GM18517 (cell line): ENCODE data around the gene OR4D2.
A peak's percentile ranks its signal among the peaks of the same experiment; 100 is the strongest.

Source experiments
- ATAC-seq: cut with Tn5 transposase; IDR thresholded peaks from one replicate; pipeline ENCODE4 v1.9.1; 2021; ENCODE audit warnings: mild to moderate bottlenecking, moderate library complexity; ENCODE audit not compliant: unreplicated experiment

Gene OR4D2

DNA sequence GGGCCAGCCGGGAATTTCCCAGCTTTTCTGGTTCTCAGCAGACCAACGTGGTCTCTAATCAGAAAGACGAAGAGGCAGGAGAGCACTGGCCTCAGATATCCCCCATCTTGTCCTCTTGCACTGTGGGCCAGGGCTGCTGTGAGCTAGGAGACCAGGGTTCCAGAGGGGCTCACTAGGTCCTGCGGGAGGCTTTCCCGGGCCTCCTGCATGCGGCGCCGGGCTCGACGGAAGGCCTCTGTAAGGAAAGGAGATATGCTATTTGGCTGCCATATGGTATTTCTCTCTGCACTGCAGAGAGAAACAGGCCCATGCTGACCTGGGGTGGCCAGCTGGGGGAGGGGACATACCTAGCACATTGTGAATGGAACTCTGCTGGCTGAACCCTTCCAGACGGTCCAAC lies 39.2 kb downstream of the OR4D2 start:
- no peak for ATAC-seq

DNA sequence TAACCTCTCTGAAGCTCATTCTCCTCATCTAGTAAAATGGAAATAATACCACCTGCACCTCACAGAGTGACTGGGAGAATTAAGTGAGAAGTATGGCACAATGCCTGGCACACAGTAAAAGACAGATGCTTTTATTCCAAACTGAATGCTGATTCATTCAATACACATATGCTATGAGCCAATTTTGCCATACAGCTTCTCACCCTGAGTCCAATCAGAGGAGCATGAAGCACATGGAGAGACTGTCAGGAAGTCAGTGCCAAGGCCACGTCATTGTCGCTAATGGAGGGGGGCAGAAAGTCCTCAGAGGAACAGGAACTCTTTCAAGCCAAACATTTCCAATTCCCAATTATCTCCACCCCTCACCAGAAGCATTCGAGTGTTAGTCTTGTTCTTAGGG lies 40.7 kb downstream of the OR4D2 start:
- no peak for ATAC-seq

DNA sequence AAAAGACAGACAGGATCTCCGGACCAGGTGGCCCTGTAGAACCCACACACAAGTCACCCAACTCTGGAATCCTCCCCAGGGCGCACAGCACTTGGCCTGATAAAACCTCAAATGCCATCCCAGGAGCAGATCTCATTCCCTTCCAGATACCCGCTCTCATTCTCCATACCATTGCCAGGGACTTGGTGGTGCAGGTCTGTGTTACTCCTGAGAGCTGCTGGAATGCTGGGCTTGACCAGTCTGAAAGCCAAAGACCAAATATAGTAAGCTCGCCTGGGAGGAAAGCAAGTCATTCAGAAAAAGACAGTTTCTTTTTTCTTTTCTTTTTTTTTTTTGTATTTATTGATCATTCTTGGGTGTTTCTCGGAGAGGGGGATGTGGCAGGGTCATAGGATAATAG lies 41.6 kb downstream of the OR4D2 start:
- ATAC-seq = no peak

DNA sequence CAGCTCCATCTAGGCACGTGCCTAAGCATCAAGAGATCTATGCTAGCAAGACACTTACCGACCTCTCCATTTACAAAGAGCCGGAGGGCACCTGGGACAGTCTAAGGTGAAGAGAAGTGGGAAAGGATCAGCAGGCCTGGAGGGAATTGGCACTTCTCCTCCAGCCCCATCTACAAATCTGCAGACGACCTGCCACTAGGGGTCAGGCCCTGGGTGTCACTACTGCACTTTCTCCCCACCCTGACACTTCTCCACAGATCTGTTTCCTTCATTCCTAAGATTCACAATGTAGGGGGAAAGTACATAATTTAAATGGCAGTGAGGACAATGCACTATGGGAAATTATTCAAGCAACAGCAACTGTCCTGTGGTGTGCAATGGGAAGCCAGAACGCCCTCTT lies 44.1 kb downstream of the OR4D2 start:
- ATAC-seq = no peak

DNA sequence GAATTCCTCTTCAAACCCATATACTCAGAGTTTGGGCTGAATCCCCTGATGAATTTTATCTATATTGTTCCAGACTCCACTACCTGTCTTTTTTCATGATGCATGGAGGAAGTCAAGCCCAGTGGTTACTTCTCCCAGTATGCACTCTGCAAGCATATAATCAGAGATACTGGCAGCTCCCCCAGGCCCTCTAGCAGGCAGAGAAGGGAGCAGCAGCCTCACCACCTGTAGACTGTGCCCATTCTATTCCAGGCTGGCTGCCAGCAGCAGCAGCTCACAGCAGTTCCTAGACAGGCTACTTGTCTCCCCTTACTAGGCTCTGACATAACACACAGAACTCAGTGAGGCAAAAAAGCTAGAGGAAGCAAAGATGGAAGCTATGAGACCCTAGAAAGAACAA lies 48.9 kb downstream of the OR4D2 start:
- no peak for ATAC-seq

DNA sequence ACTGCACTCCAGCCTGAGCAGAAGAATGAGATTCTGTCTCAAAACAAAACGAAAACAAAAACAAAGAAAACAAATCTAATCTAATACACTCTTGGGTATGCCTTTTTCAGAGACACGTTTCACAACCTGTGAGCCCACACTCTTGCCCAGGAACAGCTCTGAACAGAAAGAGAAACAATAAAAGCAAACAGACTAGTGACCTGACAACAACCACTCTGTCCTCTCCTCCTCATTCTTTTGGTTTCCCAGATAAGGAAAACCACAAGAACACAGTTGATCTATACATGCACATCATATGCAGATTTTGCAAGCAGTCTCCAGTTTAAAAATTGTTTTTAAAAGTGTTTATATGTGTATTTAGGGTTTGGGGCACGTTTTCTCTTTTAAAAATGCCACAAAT lies 51.0 kb downstream of the OR4D2 start:
- ATAC-seq = peak; percentile 44

DNA sequence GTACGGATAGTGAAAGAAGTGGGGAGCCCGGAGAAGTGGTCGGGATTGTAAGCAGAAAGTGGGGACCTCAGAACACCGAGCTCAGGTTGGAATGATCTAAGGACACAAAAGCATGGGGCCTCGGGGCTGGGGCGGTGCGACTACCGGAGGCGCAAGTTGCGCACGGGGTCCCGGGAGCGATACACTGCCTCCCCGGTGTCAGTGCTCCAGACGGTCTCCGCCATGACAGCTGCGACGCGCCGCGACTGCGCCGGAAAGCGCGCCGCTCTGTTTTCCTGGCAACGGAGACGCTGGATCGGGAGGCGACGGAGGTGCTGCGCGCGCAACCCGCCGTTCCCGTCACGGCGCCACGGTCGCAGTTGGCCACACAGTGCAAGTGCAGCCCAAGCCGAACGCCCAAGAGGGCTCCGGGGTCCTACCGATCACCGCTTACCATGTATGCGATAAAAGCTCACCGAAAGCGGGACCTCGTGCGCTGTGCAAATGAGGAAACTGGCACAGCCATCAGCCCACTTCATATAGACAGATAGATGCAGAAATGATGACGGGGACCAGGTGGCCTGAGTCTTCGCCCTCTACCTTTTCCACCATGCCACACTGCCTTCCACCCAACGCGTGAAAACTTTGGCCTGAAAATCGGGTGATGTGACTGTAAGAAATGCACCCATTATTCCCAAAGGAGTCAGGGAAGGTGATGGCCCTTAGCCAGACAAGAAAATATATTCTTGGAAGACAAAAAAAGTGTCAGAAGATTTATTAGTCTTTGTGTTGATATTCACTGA lies 52.4 kb downstream of the OR4D2 start, which contains the start of gene MKS1:
Gene MKS1, minus strand, starts transcription at position 249 of the 782 bp plus-strand sequence. Its CDS starts 25 bp downstream, at position 224.
- ATAC-seq = peak; percentile 83

DNA sequence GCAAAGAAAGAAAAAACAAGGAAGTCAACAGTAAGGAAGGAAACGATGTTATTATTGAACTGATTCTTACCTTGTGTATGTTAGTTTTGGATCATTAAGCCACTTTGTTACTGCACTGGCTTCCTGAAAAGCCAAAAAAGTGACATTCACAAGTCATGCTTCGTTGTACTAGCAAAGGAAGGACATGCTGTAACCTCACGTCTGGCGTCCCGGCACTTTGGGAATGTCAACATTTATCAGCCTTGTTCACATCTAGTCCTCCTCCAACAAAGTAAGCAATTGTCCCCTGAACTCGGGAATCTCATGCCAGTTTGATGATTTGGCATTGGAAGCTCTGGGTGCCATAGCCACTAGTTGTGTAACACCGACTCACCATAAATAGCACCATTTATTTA lies 53.0 kb downstream of the OR4D2 start:
- no peak for ATAC-seq
